HepG2 (cell line): ENCODE results near the gene MDP1. TPM values are rescaled to one million over a fixed set of nuclear protein-coding genes. Genes with fewer than 3 reads are reported as not detected.

Experiments
- ARNT2 ChIP-seq: sonication (generic); formaldehyde crosslinking; IDR thresholded peaks from 2 replicates; pipeline ENCODE4 v1.8.0; 2022; ENCODE audit warnings: mild to moderate bottlenecking, low read depth, missing genetic modification reagents, moderate library complexity
- CENPX ChIP-seq: sonication (generic); formaldehyde crosslinking; IDR thresholded peaks from 2 replicates; pipeline ENCODE4 v1.9.0; 2021; ENCODE audit warnings: mild to moderate bottlenecking, missing genetic modification reagents, moderate library complexity
- CHCHD3 ChIP-seq: sonication (generic); formaldehyde crosslinking; IDR thresholded peaks from 2 replicates; pipeline ENCODE4 v1.8.0; 2022; ENCODE audit warnings: mild to moderate bottlenecking, missing genetic modification reagents, moderate library complexity
- DZIP1 ChIP-seq: sonication (generic); formaldehyde crosslinking; IDR thresholded peaks from 2 replicates; pipeline ENCODE4 v1.5.0; 2020; ENCODE audit warnings: mild to moderate bottlenecking, missing genetic modification reagents
- ELF4 ChIP-seq: sonication (generic); formaldehyde crosslinking; IDR thresholded peaks from 2 replicates; pipeline ENCODE4 v1.5.0; 2020; ENCODE audit warnings: missing genetic modification reagents, mild to moderate bottlenecking, moderate library complexity, borderline replicate concordance
- FOXK1 ChIP-seq: sonication (generic); formaldehyde crosslinking; IDR thresholded peaks from 2 replicates; pipeline ENCODE4 v1.4.0; 2020; ENCODE audit warnings: low read depth, missing genetic modification reagents, borderline replicate concordance
- GPN1 ChIP-seq: sonication (generic); formaldehyde crosslinking; IDR thresholded peaks from 2 replicates; pipeline ENCODE4 v1.5.1; 2020; ENCODE audit warnings: missing genetic modification reagents, borderline replicate concordance
- HIC2 ChIP-seq: sonication (generic); formaldehyde crosslinking; IDR thresholded peaks from 2 replicates; pipeline ENCODE4 v1.9.0; 2022; ENCODE audit warnings: low read depth, missing genetic modification reagents
- KLF11 ChIP-seq: IDR thresholded peaks from 2 replicates; pipeline ENCODE4 v1.6.1; 2016; ENCODE audit warnings: missing compliant biosample characterization
- MTA1 ChIP-seq: sonication (generic); formaldehyde crosslinking; IDR thresholded peaks from 2 replicates; pipeline ENCODE4 v1.4.0; 2020; ENCODE audit warnings: missing genetic modification reagents, mild to moderate bottlenecking, borderline replicate concordance
- SPEN ChIP-seq: sonication (generic); formaldehyde crosslinking; IDR thresholded peaks from 2 replicates; pipeline ENCODE4 v1.5.1; 2020; ENCODE audit warnings: low read depth, mild to moderate bottlenecking, missing genetic modification reagents
- TAF15 ChIP-seq: fragments of 200-400 bp; formaldehyde crosslinking; IDR thresholded peaks from one replicate; pipeline ENCODE4 v1.6.1; 2018; ENCODE audit warnings: mild to moderate bottlenecking, low read depth, low read length; ENCODE audit not compliant: poor library complexity, severe bottlenecking
- ZBTB1 ChIP-seq: sonication (generic); formaldehyde crosslinking; IDR thresholded peaks from 2 replicates; pipeline ENCODE4 v1.4.0; 2020; ENCODE audit warnings: missing genetic modification reagents, borderline replicate concordance
- ZNF607 ChIP-seq: sonication (generic); formaldehyde crosslinking; IDR thresholded peaks from 2 replicates; pipeline ENCODE4 v1.5.1; 2020; ENCODE audit warnings: missing genetic modification reagents, mild to moderate bottlenecking, borderline replicate concordance
- ZSCAN9 ChIP-seq: IDR thresholded peaks from 2 replicates; pipeline ENCODE4 v1.6.1; 2016; ENCODE audit warnings: borderline replicate concordance
- ZUFSP ChIP-seq: sonication (generic); formaldehyde crosslinking; IDR thresholded peaks from 2 replicates; pipeline ENCODE4 v1.9.0; 2021; ENCODE audit warnings: missing genetic modification reagents, mild to moderate bottlenecking, borderline replicate concordance
- polyA plus RNA-seq, 8 experiments: library from polyadenylated mRNA; depleted of rRNA in 3 of 8; stranded (reverse) in 7 of 8; unstranded in 1 of 8; fragments of >200 nt; fragmentation: Illumina TruSeq in 4 of 8; extraction: Trizol in 4 of 8; gene quantifications; 2 replicates each; pipeline versions ENCODE4 v1.2.1 to v1.2.3, GENCODE V29; 2011 to 2016; ENCODE audit warnings: low read depth in 4 of 8, missing spikeins in 1 of 8, mixed read lengths in 1 of 8; ENCODE audit not compliant: insufficient read depth in 1 of 8
- total RNA-seq, 5 experiments: library from RNA; depleted of rRNA; stranded (reverse); fragments of >200 nt; fragmentation: Illumina TruSeq; extraction: Trizol; gene quantifications; 2 replicates each; pipeline ENCODE4 v1.2.3, GENCODE V29; 2016; ENCODE audit warnings: low read depth in 1 of 5
- TF ChIP-seq, protein P1 (sequence below): sonication (generic); formaldehyde crosslinking; IDR thresholded peaks from 2 replicates; pipeline ENCODE4 v1.4.0; 2020; ENCODE audit warnings: mild to moderate bottlenecking, missing genetic modification reagents

The MDP1 gene
- total and polyA plus RNA-seq, 2 of the 13 experiments (the other 11 are each of a cell fraction or from before 2014, with no cell fraction given), result 44.1 to 48.7 TPM

DNA sequence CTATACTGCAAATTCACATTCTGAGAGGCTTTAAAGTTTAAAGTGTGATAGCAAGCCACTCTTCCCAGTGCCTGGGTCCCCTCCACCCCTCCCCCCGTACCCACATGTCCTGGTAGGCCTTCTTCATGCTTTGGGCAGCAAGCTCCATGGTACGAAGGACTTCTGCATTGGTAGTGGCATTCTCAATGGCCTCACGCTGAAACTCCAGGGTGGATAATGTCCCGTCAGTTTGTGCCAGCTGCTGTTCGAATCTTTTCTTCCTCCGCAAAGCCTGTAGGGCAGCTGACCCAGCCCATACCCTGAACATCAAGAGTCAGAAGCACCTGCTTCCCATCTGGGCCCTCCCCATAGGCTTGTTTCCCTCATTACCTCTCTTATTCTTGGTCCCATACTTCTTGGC lies 4.6 kb downstream of the MDP1 start (continued):
- TF ChIP-seq HIC2 (CRISPR knock-in tag), result 0 out of 2 replicates have a peak, but pooled peaks have one; percentile 16
- TF ChIP-seq ZBTB1 (CRISPR knock-in tag), result no peak
- TF ChIP-seq FOXK1 (CRISPR knock-in tag), result no peak
- TF ChIP-seq ELF4, result no peak
- TF ChIP-seq GPN1 (CRISPR knock-in tag), result no peak
- TF ChIP-seq KLF11 (CRISPR knock-in tag), result no peak
- TF ChIP-seq MTA1, result no peak
- TF ChIP-seq ZUFSP (CRISPR knock-in tag), result no peak
- TF ChIP-seq, protein P1, sequence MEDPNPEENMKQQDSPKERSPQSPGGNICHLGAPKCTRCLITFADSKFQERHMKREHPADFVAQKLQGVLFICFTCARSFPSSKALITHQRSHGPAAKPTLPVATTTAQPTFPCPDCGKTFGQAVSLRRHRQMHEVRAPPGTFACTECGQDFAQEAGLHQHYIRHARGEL, result 0 out of 2 replicates have a peak, but pooled peaks have one; percentile 36
- no peak for TF ChIP-seq SPEN (CRISPR knock-in tag)
- no peak for TF ChIP-seq DZIP1
- TF ChIP-seq CHCHD3, result no peak
- TF ChIP-seq CENPX, result no peak
- TF ChIP-seq TAF15, result no peak
- TF ChIP-seq ZSCAN9 (CRISPR knock-in tag), result no peak
- TF ChIP-seq ARNT2 (CRISPR knock-in tag), result 0 out of 2 replicates have a peak, but pooled peaks have one; percentile 21
- 0 out of 2 replicates have a peak, but pooled peaks have one; percentile 13 for TF ChIP-seq ZNF607 (CRISPR knock-in tag)
